Putamen (tissue), 1 donor: Measurements from ENCODE around the gene NUDCD3.
A peak's percentile ranks its signal among the peaks of the same experiment; 100 is the strongest.

ENCODE experiments used
- DNase-seq: peaks from one replicate; pipeline ENCODE4 v3.0.0-alpha.2; 2016; ENCODE audit warnings: low spot score

Gene NUDCD3

DNA sequence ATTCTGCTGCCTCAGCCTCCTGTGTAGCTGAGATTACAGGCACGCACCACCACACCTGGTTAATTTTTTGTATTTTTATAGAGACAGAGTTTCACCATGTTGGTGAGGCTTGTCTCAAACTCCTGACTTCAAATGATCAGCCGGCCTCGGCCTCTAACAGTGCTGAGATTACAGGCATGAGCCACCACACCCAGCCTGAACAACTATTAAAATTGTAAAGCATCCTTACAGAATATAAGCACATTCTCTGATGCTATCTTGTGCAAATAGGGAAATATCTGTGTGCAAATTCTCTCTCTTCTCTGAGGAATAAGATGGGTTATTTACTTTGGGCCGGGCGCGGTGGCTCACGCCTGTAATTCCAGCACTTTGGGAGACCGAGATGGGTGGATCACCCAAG lies 12.5 kb downstream of the NUDCD3 start:
- no peak for DNase-seq

DNA sequence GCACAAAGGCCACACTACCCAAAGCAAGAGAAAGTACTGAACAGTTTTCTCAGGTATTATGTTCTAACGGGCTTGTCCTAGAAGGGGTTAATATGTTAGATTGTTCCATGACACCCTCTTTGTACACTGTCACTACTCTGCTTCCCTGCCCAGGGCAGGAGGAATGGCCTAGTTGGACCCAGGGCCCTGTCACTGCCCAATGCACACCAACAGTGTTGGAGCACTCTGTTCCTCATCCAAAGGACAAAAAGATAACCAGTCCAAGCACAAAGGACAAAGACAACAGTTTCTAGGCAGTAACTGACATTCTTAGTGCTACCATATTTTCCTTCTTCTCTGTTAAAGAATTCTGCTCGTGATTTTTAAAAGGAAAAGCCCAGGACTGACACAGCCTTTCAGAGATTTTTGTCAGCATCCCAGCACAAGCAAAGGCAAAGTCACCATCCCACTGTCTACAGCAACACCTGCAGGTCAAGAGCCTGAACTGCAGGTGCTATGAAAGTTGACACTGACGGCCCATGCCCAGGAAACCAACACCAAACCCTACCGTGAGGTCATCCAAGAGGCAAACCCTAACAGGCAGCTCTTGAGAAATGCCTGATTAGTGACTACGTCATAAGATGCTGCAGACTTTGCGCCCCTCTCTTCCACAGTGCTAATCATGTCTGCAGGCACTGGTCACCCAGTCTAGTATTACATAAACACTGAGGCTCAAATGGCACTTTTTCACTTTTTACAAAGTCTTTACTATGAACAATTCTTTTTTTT lies 13.2 kb downstream of the NUDCD3 start:
- DNase-seq: peak; percentile 73

DNA sequence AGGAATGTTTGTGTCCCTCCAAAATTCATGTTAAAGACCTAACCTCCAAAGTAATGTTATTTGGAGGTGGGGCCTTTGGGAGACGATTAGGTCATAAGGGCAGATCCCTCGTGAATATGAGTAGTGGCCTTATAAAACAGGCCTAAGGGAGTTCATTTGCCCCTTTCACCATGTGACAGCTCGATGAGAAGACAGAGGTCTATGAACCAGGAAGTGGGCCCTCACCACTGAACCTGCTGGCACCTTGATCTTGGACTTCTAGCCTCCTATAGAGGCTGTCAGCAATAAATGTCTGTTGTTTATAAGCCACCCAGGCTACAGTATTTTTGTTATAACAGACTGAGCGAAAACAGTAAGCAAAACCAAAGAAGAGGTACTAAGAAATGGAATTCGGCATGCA lies 14.1 kb downstream of the NUDCD3 start:
- DNase-seq: no peak

DNA sequence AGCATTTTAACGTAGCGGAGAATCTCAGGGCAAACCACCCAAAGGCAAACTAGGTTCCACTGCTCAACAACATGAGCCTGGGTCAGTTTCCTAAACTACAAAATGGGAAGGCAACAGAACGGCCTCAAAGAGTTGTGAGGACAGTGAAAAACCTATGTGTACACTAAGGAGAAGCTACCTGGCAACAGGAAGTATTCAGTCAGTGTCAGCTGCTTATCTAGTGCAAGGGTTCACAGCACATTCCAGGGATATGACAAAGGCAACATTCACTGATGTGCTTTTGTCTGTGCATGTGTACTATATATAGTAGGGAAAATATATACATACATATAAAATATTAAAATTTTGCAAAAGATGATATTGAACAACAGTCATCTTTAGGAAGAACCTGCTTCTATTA lies 17.2 kb downstream of the NUDCD3 start:
- DNase-seq: no peak

DNA sequence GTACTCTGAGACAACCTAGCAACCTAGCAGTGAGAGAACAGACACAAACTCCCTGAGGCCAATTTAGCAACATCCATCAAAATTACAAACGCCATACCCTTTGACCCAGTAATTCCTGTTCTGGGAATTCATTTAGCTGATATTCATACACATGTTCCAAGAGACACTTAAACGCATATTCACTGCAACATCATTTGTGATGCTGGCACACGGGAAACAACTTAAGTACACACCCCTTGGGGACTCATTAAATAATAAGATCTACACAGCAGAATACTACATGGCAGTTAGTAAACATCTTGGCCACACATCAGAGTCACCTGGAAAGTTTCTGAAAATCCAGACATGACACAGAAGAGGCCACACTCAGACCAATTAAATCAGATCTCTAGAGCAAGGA lies 17.6 kb downstream of the NUDCD3 start:
- no peak for DNase-seq

DNA sequence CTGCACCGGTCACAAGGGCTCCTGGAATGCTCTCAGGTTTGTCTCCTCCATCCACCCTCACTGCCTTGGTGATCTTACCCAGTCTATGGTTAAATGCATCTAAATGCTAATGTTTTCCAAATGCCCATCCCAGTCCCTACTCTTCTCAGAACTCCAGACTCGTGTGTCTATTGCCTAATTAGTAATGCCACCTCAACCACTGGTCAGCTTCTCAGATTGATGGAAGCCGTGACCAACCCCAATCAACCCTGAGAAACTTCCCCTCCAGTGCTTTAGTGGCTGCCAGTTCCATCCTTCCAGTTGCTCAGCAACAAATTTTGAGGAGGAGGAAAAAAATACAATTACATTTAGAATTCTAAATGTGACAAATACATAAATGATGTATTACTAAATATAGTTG lies 18.6 kb downstream of the NUDCD3 start:
- no peak for DNase-seq

DNA sequence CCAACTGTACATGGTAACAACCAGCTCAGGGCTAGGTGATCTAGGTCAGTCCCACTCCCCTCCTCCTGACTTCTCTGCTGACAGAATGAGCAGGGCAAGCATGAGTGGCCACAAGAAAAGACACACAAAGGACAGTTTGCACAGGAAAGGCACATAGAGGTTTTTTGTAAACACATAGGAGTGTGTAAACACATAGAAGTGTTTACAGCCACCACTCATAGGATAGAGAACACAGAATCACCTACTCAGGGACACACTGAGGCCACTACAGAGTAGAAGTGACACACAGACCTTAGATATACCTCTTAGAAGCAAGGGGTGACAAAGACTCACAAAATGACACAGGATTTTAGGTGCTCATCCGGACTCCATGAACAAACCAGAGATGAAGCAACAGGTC lies 19.0 kb downstream of the NUDCD3 start:
- no peak for DNase-seq

DNA sequence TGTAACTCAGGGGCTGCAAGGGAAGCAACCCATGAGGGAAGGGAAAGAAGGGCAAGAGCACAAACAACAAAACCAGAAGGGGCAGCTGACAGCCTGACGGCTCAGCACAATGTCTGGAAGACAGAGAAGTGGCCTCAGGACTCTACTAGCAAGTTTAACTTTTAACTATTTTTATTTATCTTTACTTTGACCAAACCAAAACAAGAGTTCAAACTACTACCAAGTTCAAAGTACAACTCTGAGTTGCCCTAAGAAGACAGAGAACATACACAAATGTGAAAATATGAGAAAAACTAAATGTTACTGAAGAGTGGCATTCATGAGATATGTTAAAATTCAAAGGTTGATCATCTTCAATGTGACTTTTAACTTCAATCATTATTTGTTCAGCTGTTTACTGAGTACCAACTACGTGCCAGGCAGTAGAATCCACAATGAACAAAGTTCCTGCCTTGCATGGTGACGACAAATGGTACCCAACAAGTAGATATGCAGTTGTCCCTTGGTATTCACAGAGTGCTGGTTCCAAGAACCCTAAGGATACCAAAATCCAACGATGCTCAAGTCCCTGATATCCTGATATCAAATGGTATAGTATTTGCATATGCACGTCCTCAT lies 19.7 kb downstream of the NUDCD3 start:
- no peak for DNase-seq

DNA sequence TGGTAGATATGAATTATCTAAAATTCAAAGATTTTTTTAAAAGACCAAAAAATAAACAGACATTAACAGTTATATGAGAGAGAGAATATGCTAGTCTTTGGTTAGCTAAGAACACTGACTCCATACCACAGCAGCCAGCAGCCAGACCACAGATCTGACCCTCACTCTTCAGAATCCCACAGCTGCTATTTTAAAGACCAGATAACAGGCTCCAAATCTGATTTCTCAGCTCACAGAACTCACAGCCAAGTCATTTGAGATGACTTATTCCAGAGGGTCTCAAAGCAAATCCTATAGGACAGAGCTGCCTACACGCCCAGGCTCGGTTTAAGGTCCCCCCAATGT lies 20.4 kb downstream of the NUDCD3 start:
- DNase-seq: no peak

DNA sequence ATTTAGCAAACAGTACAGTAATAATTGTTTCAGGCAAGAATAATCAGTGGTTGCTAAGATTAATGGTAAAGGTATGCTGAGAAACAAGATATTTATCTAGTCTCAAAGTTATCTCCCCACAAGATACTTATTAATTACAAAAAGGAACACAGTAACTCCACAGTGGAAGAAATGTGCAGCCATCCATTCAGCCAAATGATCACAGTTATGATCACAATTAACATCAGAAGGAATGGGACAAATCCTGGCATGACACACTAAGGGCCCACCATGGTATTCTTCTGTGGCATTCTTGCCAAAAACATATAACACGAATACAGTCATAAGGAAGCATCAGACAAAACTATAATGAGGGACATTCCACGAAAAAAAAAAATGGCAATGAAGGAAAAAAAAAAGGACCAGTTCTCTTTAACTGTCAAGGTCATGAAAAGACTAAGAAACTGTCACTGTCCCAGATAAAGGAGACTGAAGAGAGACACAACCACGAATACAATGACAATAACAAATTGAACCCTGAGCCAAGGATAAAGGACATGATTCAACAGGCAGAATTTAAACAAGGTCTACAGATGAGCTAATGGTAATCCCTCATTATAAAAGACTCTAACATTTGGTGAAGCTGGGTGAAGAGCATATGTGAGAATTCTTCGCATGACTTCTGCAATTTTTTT lies 20.9 kb downstream of the NUDCD3 start:
- no peak for DNase-seq

DNA sequence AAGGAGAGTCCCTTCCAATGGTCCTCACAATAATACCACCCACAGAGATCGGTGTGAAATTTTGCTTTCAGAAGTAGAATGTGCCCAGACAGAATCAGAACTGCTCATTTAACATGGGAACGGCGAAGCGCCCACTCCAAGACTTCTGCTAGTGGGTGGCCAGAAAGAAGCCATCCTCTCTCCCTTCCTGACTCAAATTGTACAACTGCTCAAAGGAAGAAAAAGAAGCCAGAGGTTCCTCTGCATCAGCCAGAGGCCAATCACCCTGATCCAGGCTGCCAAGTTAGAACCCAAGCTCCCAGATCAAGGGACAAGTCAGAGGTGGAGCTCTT lies 23.3 kb downstream of the NUDCD3 start:
- DNase-seq: no peak

DNA sequence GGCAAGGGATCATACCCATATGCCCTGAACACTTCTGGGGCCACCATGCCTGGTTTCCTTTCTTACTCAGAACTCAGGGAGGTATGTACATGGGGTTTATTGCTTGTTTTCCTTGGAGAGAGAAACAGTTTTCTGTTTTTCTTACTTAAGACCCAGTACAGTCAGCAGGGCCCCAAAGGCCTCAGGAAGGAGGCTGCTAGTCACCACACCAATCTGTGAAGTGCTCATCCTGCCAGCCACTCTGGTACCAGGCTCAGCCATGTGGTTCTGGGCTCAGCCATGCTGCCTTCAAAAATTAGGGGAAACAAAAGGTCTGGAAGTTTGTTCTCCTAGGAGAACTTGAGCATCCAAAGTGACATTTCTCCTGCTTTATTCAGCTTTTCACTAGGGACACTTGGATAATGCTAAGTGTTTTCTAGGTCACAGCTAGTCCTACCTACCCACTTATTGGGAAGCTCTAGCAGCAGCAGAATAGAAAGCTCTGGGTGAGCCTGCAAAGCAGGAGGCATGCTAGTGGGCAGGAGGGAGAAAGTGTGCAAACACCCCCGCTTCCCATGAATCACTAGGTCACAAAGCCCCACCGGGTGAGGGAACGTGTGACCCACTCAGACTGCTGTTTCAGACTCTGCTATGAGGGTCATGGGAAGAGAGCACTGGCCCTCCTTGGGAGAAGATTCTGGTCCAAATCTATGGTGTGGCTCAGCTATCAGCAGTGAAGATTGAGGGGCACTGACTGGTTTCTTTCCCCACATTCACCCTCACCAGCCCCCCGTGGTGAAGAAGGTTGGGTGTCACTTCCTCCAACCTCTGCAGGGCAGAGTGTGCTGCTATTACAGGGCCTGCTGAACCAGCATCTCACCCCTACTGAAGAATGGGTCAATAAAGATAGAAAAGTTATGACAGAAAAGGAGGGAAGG lies 23.9 kb downstream of the NUDCD3 start:
- DNase-seq: no peak

DNA sequence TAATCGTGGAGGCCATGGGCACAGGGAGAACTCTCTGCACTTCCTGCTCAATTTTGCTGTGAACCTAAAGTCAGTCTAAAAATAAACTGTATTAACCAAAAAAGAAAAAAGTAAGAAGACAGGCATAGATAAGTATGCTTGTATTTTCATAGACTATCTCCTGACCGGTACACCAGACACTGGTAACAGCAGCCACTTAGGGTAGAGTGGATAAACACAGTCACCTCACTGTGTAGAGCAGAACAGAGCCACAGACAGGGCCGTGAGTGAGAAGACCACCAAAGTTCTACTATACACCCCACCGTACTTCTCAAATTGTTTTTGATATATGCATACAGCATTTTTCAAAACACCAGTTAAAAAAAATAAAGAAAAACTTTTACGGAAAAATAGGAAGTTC lies 25.0 kb downstream of the NUDCD3 start:
- DNase-seq: no peak

DNA sequence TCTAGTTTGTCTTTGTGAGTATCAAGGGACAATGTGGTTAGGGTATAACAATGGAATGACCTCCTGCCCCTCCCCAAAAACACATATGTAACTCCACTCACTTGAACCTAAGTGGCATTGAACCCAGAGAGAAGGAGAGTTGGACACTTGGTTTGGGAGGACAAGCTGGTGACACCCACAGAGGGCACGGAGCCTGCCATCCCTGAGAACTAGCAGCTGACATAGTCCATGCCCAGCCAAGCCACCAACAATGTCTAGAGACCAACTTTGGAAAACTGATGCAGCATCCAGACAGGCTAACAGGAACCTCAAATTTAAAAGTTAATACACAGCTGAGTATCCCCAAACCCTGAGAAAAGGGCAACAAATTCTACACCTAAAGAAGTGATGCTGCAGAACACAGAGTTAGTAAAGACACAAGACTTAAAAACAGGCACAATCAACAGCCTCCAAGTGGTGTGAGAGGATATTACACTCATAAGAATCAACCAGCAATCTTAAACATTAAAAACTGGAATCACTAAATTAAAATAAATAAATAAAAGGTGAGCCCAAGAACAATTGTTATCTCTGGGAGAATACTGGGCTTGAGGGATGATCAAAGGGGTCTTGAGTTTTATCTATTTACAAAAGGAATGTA lies 27.2 kb downstream of the NUDCD3 start:
- DNase-seq: no peak

DNA sequence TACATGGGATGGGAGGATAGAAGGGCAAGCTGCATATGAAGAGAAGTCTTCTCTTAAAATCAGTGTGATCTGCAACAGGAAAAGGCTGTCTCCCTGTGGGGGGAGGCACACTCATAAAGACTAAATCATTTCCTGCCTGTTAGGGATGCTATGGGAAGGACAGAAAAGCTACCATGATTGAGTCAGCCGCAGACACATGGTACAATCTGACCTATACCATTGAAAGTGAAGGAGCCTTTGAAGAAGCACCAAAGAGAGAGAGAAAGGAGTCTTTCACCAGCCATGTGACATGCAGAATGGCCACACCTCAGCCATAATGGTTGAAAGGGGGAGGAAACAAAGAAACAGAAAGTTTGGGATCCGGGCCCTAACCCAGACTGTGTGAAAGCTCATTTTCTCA lies 29.1 kb downstream of the NUDCD3 start:
- no peak for DNase-seq

DNA sequence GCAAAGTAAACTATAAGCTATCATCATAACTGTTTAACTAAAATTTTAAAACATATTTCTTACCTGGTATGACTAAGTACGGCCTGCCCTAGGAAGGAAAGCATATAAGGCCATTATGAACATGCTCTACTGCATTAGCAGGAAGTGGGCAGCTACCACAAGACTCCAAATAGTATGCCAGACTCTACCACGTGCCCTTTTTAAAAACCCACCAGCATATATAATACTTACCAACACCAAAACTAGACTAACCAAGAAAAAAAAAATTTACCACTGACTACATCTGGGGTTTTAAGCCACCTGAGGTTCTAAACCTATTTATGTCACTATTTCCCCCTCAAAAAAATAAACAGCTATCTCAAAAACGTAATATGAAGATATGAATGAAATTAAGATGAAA lies 30.1 kb downstream of the NUDCD3 start:
- DNase-seq: no peak

DNA sequence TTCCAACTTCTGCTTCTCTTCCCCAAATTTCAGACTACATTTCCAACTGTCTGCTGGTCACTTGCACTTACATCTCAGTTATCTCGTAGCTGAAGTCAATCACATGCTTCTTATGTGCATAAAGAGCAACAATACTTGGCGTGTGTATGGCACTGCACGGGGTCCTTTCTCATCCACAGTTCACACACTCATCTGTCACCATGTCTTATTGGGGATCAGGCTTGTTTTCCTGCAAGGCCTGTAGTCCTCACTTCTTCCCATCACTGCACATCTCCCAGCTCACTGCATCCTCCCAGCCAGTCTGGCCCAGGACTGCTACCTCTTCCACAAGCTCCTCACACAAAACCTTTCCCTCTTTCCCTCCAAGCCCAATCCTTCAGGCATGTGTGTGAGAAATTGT lies 35.3 kb downstream of the NUDCD3 start:
- DNase-seq: no peak

DNA sequence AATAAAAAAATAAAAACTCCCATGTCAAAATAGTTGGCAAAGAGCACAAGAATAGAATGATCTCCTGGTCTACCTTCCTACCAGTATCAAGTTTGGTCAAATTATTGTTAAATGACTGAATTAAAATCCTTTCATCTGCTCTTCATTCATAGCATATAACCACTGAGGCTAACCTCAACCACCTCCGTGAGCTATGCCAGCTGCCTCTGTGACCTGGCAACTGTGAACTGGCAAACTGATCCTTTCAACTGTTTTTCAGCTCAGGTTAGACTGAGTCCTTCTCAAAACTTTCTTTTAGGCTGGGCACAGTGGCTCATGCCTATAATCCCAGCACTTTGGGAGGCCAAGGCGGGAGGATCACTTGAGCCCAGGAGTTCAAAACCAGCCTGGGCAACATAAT lies 36.1 kb downstream of the NUDCD3 start:
- DNase-seq: no peak

DNA sequence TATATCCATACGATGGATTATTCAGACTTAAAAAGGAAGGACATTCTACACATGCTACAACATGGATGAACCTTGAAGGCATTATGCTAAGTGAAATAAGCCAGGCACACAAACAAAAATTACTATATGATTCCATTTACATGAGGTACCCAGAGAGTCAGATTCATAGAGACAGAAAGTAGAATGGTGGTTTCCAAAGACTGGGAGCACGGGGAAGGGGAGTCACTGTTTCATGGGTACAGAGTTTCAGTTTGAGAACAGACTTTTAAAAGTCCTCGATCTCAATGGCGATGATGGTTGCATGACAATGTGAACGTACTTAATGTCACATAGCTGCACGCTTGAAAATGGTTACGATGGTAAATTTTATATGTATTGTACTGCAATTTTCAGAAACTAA lies 39.3 kb downstream of the NUDCD3 start:
- no peak for DNase-seq

DNA sequence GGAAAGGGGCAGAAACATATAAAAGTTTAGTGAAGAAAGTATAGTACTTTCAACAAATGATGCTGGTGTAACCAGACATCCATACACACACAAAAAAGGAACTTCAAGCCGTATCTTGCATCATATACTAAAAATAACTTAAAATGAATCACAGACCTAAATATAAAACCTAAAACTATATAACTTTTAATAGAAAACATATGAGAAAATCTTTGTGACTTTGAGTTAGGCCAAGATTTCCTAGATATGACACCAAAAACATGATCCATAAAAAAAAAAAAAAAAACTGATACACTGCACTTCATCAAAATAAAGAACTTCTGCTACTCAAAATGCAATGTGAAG lies 40.9 kb downstream of the NUDCD3 start:
- no peak for DNase-seq

DNA sequence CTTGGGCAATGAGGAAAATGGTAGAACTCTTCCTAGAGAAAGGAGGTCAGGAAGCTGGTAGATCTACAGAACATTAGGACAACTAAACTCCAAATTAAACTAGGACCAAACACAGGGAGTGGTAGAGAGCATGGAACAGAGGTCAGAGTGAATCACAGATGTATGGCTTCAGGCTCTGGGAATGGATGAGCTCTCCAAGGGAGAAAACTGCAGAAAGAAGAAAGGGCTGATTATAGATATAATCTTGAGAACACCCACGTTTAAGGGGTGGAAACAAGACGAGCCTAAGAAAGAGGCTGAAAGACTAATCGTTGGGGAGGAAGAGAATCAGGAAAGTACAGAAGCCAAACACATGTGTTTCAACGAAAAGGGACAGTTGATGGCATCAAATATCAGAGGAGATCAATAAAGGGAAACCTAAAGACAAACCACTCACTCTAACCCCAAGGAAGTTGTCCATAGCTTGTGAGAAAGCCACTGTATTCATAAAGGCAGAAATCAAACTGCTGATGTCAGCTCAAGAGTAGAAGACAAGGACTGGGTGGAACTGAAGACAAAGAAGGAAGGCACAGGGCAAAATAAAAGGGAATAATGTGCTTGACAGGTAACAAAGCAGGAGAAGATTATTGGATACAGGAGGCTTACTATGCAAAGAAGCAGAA lies 41.4 kb downstream of the NUDCD3 start:
- DNase-seq: no peak
